GM12878 (cell line): Measurements from ENCODE around the gene POLR1A. TPM values are rescaled to one million over a fixed set of nuclear protein-coding genes. Genes with fewer than 3 reads are reported as not detected.

ENCODE experiments used
- ATAC-seq: fragments of 200-7000 bp; cut with Tn5 transposase; 3 replicates; pipeline ENCODE4 v1.9.1; 2020; ENCODE audit warnings: mild to moderate bottlenecking, moderate library complexity
- BruUV-seq: library from RNA; stranded (reverse); fragments of 400-500 nt; replicated peaks from 2 replicates; lab custom pipeline; 2021; lab: Mats Ljungman, UMichigan
- CTCF ChIA-PET: fragments of 300-600 bp; sonication (Branson Sonifier 250); formaldehyde crosslinking; extraction: SDS; loops from one replicate; lab custom pipeline; 2021; ENCODE audit warnings: inconsistent platforms; lab: Yijun Ruan, JAX
- POLR2A ChIA-PET: fragments of 350-600 bp; formaldehyde crosslinking; extraction: SDS; loops from one replicate; lab custom pipeline; 2021; ENCODE audit warnings: inconsistent platforms; lab: Charles Lee
- RAD21 ChIA-PET: fragments of 300-600 bp; sonication (Branson Sonifier 250); formaldehyde crosslinking; loops from one replicate; lab custom pipeline; 2023; ENCODE audit warnings: antibody characterized with exemption; ENCODE audit not compliant: unreplicated experiment; lab: Charles Lee
- SMC1A ChIA-PET: fragments of 300-600 bp; sonication (Branson Sonifier 250); formaldehyde crosslinking; loops from one replicate; lab custom pipeline; 2023; ENCODE audit not compliant: unreplicated experiment, uncharacterized antibody; lab: Charles Lee
- DNase-seq: peaks from one replicate; pipeline ENCODE4 v3.0.0-alpha.2; 2011; ENCODE audit warnings: low read depth, low spot score
- FAIRE-seq: peaks from 3 replicates; lab custom pipeline; 2011; peaks lifted over from hg19 to GRCh38; lab: Jason Lieb, UNC
- H2AFZ ChIP-seq: 2 replicates; pipeline ENCODE4 v1.6.0; 2011; ENCODE audit warnings: low read depth, low read length, control low read depth; ENCODE audit not compliant: control insufficient read depth
- H3K27ac ChIP-seq: 2 replicates; pipeline ENCODE4 v1.5.1; 2011; ENCODE audit warnings: control low read depth; ENCODE audit not compliant: control insufficient read depth, insufficient read depth
- H3K27me3 ChIP-seq, 2 experiments: replicated peaks in 1 of 2; 2 replicates each; pipeline versions ENCODE4 v1.6.0 to v1.6.1; 2011; ENCODE audit warnings: low read length in 1 of 2; ENCODE audit not compliant: control insufficient read depth in 2 of 2, insufficient read depth in 2 of 2
- H3K36me3 ChIP-seq, 2 experiments: 2 replicates each; pipeline ENCODE4 v1.5.1; 2011; ENCODE audit warnings: low read length in 1 of 2; ENCODE audit not compliant: control insufficient read depth in 2 of 2, insufficient read depth in 2 of 2
- H3K4me1 ChIP-seq: 2 replicates; pipeline ENCODE4 v1.6.1; 2011; ENCODE audit warnings: mild to moderate bottlenecking, low read length, moderate library complexity, mixed read lengths; ENCODE audit not compliant: control insufficient read depth, insufficient read depth
- H3K4me2 ChIP-seq: 2 replicates; pipeline ENCODE4 v1.6.0; 2011; ENCODE audit warnings: control low read depth; ENCODE audit not compliant: control insufficient read depth, insufficient read depth
- H3K4me3 ChIP-seq: fragments of 200-600 bp; sonication (generic); 2 replicates; pipeline ENCODE4 v1.5.1; 2016
- H3K79me2 ChIP-seq: 2 replicates; pipeline ENCODE4 v1.6.0; 2011; ENCODE audit warnings: low read length; ENCODE audit not compliant: control insufficient read depth, insufficient read depth
- H3K9ac ChIP-seq: 2 replicates; pipeline ENCODE4 v1.8.0; 2011; ENCODE audit warnings: low read length, control low read depth, mixed read lengths; ENCODE audit not compliant: control insufficient read depth, insufficient read depth
- H3K9me3 ChIP-seq: replicated peaks from 3 replicates; pipeline ENCODE4 v1.5.1; 2011; ENCODE audit warnings: mild to moderate bottlenecking, low read length; ENCODE audit not compliant: control insufficient read depth, insufficient read depth
- H4K20me1 ChIP-seq: 2 replicates; pipeline ENCODE4 v1.6.0; 2011; ENCODE audit not compliant: control insufficient read depth, insufficient read depth
- BCL11A ChIP-seq: IDR thresholded peaks from 2 replicates; pipeline ENCODE4 v1.6.1; 2011; ENCODE audit warnings: low read depth, low read length
- JUNB ChIP-seq: IDR thresholded peaks from 2 replicates; pipeline ENCODE4 v1.6.1; 2016; ENCODE audit warnings: antibody characterized with exemption, mild to moderate bottlenecking
- MEF2A ChIP-seq: IDR thresholded peaks from 2 replicates; pipeline ENCODE4 v1.6.1; 2011; ENCODE audit warnings: low read depth, mild to moderate bottlenecking, low read length, moderate library complexity; ENCODE audit not compliant: insufficient read depth
- WGBS: methylation state at CpG from one replicate; pipeline ENCODE4 v1.1.6; 2016; ENCODE audit warnings: low lambda C conversion rate; ENCODE audit not compliant: insufficient replicate concordance, insufficient coverage; ENCODE audit errors: missing lambda C conversion rate; 5-methylcytosine and 5-hydroxymethylcytosine counted together
- in situ Hi-C: fragments of 300-500 bp; cut with MboI; formaldehyde crosslinking; loops from 9 replicates; pipeline ENCODE4 v1.14.3; 2018; ENCODE audit warnings: mixed read lengths
- intact Hi-C: fragments of 100-400 bp; cut with micrococcal nuclease; formaldehyde crosslinking; loops from one replicate; pipeline ENCODE4 v1.14.2; 2022; ENCODE audit not compliant: unreplicated experiment
- polyA plus RNA-seq, 11 experiments: library from polyadenylated mRNA; depleted of rRNA in 4 of 11; unstranded in 6 of 11; stranded (reverse) in 5 of 11; fragments of >200 nt; fragmentation: Nextera tagmentation in 4 of 11; fragmentation: Illumina TruSeq in 1 of 11; extraction: Ambion mirVana in 4 of 11; extraction: Trizol in 1 of 11; gene quantifications; 1 replicate in 1 of 11; 2 replicates in 10 of 11; pipeline versions ENCODE4 v1.2.1 to v1.2.3, GENCODE V29; 2011 to 2016; ENCODE audit warnings: inconsistent platforms in 2 of 11, missing spikeins in 2 of 11, low read depth in 1 of 11
- total RNA-seq, 4 experiments: library from RNA; depleted of rRNA in 3 of 4; stranded (reverse); fragments of >200 nt in 3 of 4; fragmentation: Illumina TruSeq in 1 of 4; extraction: Trizol in 1 of 4; gene quantifications; 2 replicates each; pipeline versions ENCODE4 v1.2.1 to v1.2.3, GENCODE V29; 2013 to 2021
- TF ChIP-seq, protein P1 (sequence below): fragments of 450-650 bp; IDR thresholded peaks from 2 replicates; pipeline ENCODE4 v1.6.1; 2017; ENCODE audit warnings: mild to moderate bottlenecking

The POLR1A gene
- total and polyA plus RNA-seq, 10 of the 15 experiments (the other 5 are each of a cell fraction or from before 2014, with no cell fraction given), result 2.1 to 53.9 (median 17.8) TPM

DNA sequence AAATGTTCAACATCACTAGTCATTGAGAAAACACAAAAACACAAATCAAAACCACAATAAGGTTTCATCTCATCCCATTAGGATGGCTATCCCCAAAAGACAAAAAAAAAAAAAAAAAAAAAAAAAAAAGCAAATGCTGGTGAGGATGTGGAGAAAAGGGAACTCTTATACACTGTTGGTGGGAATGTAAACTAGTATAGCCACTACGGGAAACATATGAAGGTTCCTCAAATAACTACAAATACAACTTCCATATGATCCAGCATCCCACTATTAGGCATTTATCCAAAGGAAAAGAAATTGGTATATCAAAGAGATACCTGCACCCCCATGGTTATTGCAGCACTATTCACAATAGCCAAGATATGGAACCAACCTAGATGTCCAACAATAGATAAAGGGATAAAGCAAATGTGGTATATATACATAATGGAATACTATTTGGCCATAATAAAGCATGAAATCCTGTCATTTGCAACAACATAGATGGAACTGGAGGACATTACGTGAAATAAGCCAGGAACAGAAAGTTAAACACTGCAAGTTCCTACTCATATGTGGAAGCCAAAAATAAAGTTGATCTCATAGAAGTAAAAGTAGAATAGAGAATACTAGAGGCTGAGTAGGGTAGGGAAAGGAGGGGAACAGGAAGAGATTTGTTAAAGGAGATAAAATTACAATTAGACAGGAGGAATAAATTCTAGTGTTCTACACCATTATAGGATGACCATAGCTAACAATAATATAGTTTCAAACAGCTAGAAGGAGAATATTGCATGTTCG is 8.4 kb downstream of the POLR1A start:
- no peak overlapping the region for H2AFZ ChIP-seq
- in situ Hi-C loops, result no loop called here
- H4K20me1 ChIP-seq, result no peaks in the 10 kb centered on the region
- SMC1A ChIA-PET, result interaction anchor here (1.7 kb wide), 1 partner anchor 8 kb away, joined by 6 read pairs; the partner anchor contains the start of genes POLR1A and PTCD3
- peaks cover 30% of the 10 kb centered on the region for H3K79me2 ChIP-seq
- RAD21 ChIA-PET, result no interaction called here
- no peak for FAIRE-seq
- peaks cover 9 to 17% of the 10 kb centered on the region in 2 experiments; a peak in 3 of 4 replicates for H3K36me3 ChIP-seq
- peak; percentile 61 for ATAC-seq
- H3K27ac ChIP-seq, result no peak overlapping the region
- H3K9ac ChIP-seq, result no peak overlapping the region
- 79% methylated on average over 3 of the region's 3 CpGs for WGBS
- intact Hi-C loops, result no loop called here
- no peak for TF ChIP-seq BCL11A
- TF ChIP-seq JUNB, result peak; percentile 68; the same call in 1 of the 2 replicates
- TF ChIP-seq MEF2A, result 0 out of 2 replicates have a peak, but pooled peaks have one; percentile 68
- TF ChIP-seq, protein P1, sequence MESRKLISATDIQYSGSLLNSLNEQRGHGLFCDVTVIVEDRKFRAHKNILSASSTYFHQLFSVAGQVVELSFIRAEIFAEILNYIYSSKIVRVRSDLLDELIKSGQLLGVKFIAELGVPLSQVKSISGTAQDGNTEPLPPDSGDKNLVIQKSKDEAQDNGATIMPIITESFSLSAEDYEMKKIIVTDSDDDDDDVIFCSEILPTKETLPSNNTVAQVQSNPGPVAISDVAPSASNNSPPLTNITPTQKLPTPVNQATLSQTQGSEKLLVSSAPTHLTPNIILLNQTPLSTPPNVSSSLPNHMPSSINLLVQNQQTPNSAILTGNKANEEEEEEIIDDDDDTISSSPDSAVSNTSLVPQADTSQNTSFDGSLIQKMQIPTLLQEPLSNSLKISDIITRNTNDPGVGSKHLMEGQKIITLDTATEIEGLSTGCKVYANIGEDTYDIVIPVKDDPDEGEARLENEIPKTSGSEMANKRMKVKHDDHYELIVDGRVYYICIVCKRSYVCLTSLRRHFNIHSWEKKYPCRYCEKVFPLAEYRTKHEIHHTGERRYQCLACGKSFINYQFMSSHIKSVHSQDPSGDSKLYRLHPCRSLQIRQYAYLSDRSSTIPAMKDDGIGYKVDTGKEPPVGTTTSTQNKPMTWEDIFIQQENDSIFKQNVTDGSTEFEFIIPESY, result no peak
- H3K4me3 ChIP-seq, result no peak overlapping the region
- no peaks in the 10 kb centered on the region for H3K27me3 ChIP-seq
- POLR2A ChIA-PET, result interaction anchor here (1.1 kb wide), 1 partner anchor 9 kb away, joined by 3 read pairs; the partner anchor contains the start of gene PTCD3
- no peak for DNase-seq
- H3K4me2 ChIP-seq, result no peak overlapping the region
- no peaks in the 10 kb centered on the region for H3K4me1 ChIP-seq
- H3K9me3 ChIP-seq, result peaks cover 2% of the 10 kb centered on the region; the same call in 2 of the 3 replicates
- no TSS peak for BruUV-seq
- CTCF ChIA-PET, result interaction anchor here (0.8 to 1.3 kb wide), 3 partner anchors 10 to 208 kb away, joined by 3 read pairs; no protein-coding TSS in a partner anchor
